NCI-H226 (cell line): ENCODE data around the gene SCT.
A peak's percentile ranks its signal among the peaks of the same experiment; 100 is the strongest.

Experiments used
- DNase-seq: peaks from one replicate; pipeline ENCODE4 v3.0.0-alpha.2; 2015

Gene SCT

DNA sequence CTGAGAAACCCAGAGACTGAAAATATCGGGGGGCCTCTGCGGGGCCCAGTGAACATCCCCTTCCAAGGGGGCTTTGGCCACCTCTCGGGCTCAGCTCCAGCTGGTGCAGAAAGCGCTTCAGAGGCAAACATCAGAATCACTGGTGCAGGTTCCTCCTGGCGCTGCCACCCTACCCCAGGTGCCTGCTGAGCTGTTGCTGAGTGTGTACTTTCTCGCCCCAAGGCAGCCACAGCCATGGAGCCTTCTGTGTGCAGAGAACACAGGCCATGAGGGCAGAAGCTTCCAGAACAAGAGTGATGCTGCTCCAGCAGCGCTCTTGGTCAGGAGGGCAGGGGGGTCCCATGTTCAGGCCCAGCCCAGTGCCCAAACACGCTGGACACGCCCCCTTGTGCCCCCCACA is 16.4 kb upstream of the SCT start:
- no peak for DNase-seq

- DNase-seq, result no peak
Observed at GRCh38 chr11:641806-642370, 14.9 kb upstream of the SCT start.

- no peak for DNase-seq
Observed at GRCh38 chr11:640021-640706, 13.2 kb upstream of the SCT start.

- no peak for DNase-seq
Observed at GRCh38 chr11:639332-639955, 12.5 kb upstream of the SCT start.

GRCh38 chr11:638631-639331 is 11.8 kb upstream of the SCT start:
- DNase-seq, result no peak

DNA sequence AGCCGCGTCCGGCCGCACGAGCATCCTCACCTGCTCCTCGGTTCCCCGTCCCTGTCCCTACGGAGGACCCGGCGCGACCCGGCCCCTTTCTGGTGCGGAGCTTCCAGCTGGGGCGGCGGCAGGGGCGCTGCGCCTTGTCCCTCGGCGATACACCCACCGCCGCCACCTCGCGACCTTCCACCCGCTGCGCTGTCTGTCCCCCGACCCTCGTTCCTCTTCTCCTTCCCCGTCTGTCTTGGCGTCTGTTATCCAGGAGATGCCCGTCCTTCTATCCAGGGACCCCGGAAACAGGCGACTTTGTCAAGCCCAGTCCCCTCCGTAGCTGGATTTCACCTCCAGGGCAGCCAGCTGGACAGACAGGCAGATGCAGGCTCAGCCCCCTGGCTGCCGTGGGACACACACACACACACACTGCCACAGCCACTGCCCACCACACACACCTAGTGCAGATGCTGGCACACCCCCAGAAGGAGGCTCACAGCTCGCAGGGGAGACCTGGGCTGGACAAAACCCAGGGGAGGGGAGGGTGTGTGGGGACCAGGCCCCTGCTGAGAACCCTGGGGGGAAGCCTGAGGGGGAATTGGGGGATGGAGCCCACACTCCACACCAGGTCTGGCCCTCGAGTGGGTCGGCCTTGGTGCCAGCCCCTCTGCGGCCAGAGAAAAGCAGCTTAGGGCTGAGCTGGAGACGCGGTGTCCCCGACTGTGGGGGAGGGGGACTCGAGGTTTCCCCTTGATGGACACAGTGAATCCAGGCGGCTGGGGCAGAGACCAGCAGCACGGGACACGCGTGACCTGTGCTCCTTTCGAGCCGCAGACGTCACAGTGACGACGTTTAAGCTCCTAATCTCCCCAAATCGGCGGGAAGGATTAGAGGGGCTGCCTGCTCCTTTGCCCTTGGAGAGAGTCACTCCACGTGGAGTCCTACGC is 10.9 kb upstream of the SCT start:
- DNase-seq, result no peak

DNA sequence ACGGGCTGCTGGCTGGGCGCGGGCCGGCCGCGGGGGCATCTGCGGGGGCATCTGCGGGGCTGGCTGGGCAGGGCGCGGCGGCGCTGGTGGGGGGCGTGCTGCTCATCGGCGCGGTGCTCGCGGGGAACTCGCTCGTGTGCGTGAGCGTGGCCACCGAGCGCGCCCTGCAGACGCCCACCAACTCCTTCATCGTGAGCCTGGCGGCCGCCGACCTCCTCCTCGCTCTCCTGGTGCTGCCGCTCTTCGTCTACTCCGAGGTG is 10.3 kb upstream of the SCT start:
- DNase-seq, result no peak

GRCh38 chr11:636511-637332 is 9.7 kb upstream of the SCT start, which contains the start of gene DRD4:
Gene DRD4 (plus strand): TSS chr11:637269. CDS start chr11:637305, 36 bp downstream.
- DNase-seq, result no peak

- DNase-seq, result no peak
Observed at GRCh38 chr11:635945-636510, 9.0 kb upstream of the SCT start.

DNA sequence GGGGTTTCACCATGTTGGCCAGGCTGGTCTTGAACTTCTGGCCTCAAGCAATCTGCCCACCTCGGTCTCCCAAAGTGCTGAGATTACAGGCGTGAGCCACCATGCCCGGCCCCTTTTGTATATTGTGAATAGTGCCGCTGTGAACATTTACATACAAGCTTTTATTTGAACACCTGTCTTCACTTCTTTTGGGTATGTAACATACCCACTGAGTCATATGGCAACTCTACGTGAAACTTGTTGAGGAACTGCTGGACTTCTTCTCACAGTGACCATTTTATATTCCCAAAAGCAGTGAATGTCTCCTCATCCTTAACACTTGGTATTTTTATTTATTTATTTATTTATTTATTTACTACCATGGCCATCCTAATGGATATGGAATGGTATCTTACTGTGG is 3.9 kb upstream of the SCT start:
- DNase-seq, result no peak

DNA sequence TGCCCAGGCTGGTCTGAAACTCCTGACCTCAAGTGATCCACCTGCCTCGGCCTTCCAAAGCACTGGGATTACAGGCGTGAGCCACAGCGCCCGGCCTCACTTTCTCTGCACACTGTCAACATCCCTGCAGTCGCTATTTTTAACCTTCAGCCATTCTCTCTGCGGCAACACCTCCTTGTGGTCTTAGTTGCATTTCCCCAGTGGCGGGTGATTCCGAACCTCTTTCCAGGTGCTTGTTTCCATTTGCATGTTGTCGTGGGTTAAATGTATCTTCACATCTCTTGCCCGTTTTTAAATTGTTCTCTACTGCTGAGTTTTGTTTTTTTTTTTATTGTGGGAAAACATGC is 2.2 kb upstream of the SCT start:
- DNase-seq, result no peak

DNA sequence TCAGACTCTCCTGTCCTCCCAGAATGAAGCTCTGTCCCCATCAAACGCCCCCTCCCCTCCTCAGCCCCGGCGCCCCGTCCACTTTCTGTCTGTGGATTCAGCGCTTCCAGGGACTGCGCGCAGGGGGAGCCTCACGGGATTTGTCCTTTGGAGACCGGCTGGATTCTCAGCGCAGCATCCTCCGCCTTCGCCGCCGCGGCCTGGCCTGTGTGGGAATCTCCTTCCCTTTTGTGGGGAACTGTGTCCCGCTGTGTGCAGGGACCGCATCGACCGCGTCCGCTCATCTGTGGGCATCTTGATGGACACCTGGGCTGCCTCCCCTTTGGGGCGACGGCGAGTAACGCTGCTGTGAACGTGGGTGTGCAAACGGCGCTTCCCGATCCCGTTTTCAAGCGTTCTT is 1.1 kb upstream of the SCT start:
- DNase-seq, result no peak

DNA sequence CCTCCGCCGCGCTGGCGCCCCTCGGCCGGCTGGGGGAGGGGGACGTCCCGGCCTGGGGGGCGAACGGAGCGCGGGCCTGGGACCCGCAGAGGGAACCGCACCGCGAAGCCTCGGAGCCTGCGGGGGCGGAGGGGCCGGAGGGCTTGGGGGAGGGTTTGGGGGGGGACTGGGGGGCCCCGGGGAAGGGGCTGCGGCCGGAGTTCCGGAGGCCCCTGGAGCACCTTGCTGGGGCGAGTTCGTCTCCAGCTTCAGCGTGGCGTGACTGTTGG is 261 bp upstream of the SCT start:
- no peak for DNase-seq

DNA sequence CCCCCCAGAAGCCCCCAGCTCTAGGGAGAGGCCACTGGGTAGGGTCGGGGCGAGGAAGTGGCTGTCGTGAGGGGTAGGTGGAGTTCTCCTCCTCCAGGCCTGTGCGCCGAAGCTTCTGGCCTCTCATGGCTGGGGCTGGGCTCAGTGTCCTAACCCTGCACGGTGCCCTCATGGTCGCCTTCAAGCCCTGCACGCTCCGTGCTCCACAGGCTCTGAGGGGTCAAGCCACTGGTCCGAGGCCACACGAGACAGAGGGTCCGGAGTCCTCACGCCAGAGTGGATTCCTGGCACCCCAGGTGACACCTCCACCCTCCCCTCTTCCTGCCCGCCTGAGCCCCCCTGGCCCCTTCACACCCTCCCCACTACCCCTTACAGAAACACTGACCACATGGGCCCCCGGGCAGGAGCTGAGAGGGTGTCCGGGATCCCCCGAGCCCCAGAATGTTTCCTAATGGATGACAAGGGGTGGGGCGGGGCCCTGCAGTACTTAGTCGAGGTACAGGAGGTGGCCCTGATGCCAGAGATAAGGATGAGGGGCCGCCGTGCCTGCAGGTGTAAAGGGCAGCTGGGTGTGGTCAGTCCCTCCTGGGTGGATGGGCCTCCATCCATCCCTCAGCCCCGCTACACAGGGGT is 1.2 kb downstream of the SCT start:
- no peak for DNase-seq

DNA sequence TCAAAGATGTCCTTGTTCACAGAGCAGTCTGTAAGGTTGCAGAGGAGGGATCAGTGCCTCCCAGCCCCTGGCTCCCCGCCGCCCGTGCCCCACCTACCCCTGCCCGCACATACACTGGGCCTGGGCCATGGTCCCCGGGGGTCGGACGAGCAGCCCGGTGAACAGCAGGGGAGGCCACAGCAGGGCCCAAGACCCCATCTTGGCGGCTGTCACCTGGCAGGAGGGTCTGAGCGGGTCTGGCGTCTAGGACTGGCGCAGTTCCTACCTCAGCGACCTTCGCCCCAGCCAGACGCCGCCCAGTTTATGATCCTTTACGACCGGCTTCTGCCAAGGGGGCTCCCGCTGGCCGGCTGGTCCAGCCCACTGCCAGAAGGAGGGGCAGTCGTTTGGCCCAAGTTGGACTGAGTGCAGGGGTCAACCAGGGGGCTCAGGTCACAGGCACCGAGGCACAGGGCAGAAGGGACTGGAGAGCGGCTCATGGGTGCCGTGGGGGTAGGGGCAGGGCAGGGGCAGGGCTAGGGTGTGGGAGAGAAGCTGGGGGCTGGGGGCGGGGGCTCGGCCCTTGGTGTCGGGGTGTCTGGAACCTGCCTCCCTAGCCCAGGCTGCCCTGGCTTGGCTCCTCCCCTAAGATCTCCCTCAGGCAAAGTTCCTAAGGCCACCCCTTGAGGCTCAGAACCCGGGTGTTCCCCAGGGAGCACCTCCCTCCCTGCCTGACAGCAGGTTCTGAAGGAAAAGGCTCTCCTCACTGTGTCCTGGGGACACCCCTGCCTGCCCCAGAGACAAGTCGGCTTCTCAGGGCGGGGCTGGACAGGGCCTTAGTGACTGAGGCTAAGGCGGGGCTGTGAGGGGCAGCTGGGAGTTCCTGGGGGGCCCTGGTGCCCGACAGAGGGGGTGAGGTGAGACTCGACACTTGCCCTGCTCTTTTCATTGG is 2.0 kb downstream of the SCT start, which contains the start of gene CDHR5:
Gene CDHR5, minus strand, starts transcription at position 251 of the 931 bp plus-strand sequence. Its CDS starts 53 bp downstream, at position 198.
- DNase-seq, result peak; percentile 4

DNA sequence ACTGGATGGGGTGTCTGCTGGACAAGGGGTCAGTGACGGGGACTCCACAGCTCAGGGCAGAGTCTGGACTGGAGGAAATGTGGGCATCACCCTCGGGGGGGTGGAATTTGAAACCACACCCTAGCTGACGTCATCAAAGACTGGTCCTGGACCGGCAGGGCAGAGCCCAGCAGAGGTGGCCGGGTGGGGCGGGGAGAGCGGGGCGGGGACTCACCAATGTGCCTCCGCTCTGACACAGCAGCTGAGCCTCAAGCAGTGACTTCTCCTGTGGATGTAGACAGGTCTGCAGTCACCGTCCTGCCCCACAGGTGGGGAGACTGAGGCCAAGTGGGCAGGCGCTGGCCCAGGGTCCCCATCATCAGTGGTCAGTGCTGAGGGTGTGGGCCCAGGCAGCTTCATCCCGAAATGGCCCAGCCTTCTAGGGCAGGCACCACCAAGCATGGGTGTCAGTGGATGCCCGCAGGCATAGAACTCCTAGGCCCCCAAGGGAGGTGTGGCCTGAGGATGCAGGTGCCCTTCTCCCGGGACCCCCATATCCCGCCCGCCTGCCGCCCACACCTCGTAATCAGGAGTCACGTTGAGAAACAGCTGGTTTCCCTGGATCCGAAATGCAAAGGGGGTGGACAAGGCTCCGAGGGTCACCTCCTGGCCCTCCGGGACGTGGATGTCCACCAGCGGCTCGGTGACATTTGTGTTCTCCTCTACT is 2.8 kb downstream of the SCT start:
- peak; percentile 43 for DNase-seq

DNA sequence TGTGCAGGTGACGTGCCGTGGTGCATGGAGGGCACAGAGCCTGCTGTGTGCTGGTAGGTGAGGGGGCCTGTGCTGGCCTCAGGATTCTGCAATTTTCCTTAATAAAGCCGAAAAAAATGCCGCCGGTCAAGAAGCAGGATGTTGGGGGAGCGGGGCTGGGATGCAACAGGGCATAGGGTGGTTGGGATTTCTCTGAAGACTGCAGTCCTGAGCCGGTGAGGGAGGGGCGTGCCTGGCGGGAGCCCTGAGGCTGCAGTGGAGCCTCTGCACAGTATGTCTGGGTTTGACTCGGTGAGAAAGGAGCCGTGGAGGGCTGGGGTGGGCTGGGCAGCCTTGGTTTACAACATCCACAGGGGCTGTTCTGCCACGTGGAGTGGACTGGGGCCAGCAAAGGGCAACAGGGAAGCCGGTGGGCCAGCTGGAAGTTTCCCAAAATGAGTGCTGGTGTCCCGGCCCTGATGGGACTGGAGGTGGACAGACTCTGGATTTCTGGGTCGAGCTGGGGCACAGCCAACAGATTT is 3.6 kb downstream of the SCT start:
- no peak for DNase-seq

- DNase-seq, result no peak
Observed at GRCh38 chr11:621838-622237, 5.1 kb downstream of the SCT start.
